K562 (cell line): ENCODE results near the gene PIGV. TPM values are rescaled to one million over a fixed set of nuclear protein-coding genes. Genes with fewer than 3 reads are reported as not detected.

Experiments used
- KLF6 ChIP-seq: fragments of 250-450 bp; sonication (Bioruptor Pico); IDR thresholded peaks from 2 replicates; pipeline ENCODE4 v1.4.0; 2020; ENCODE audit warnings: mild to moderate bottlenecking, moderate library complexity, borderline replicate concordance
- MECOM ChIP-seq: fragments of 250-450 bp; sonication (Bioruptor Pico); IDR thresholded peaks from 2 replicates; pipeline ENCODE4 v1.8.0; 2022; ENCODE audit warnings: inconsistent platforms
- SAFB ChIP-seq: fragments of 200-400 bp; formaldehyde crosslinking; IDR thresholded peaks from 2 replicates; pipeline ENCODE4 v1.6.1; 2017; ENCODE audit warnings: low read depth, low read length, borderline replicate concordance
- TCFL5 ChIP-seq: fragments of 250-450 bp; sonication (Bioruptor Pico); conservative IDR thresholded peaks from 2 replicates; pipeline ENCODE4 v1.6.1; 2021; ENCODE audit warnings: mild to moderate bottlenecking, moderate library complexity, matching md5 sums
- ZNF408 ChIP-seq: fragments of 250-450 bp; sonication (Bioruptor Pico); IDR thresholded peaks from 2 replicates; pipeline ENCODE4 v1.4.0; 2020; ENCODE audit warnings: low read depth, mild to moderate bottlenecking, moderate library complexity
- ZNF584 ChIP-seq: fragments of 200-800 bp; sonication (Bioruptor generic); IDR thresholded peaks from 2 replicates; pipeline ENCODE4 v1.6.1; 2016; ENCODE audit warnings: low read depth, mild to moderate bottlenecking, missing genetic modification characterization, missing compliant biosample characterization
- polyA plus RNA-seq, 8 experiments: library from polyadenylated mRNA; depleted of rRNA in 4 of 8; stranded (reverse) in 5 of 8; unstranded in 3 of 8; fragments of >200 nt; fragmentation: Nextera tagmentation in 2 of 8; fragmentation: Illumina TruSeq in 1 of 8; extraction: Ambion mirVana in 2 of 8; extraction: Trizol in 1 of 8; gene quantifications; 2 replicates each; pipeline versions ENCODE4 v1.2.1 to v1.2.3, GENCODE V29; 2011 to 2014; ENCODE audit warnings: inconsistent platforms in 1 of 8, missing spikeins in 1 of 8
- total RNA-seq, 7 experiments: library from RNA; depleted of rRNA in 6 of 7; stranded (reverse); fragments of >200 nt in 6 of 7; fragmentation: Illumina TruSeq in 2 of 7; extraction: Trizol in 2 of 7; gene quantifications; 2 replicates each; pipeline versions ENCODE4 v1.2.1 to v1.2.3, GENCODE V29; 2011 to 2021; ENCODE audit warnings: low replicate concordance in 1 of 7
- TF ChIP-seq, protein P1 (sequence below), 2 experiments: fragments of 450-650 bp; IDR thresholded peaks; 2 replicates each; pipeline ENCODE4 v1.6.1; 2018; ENCODE audit warnings: mild to moderate bottlenecking in 2 of 2, low read depth in 1 of 2; ENCODE audit not compliant: partially characterized antibody in 2 of 2
- TF ChIP-seq, protein P2 (sequence below): fragments of 200-400 bp; formaldehyde crosslinking; IDR thresholded peaks from 2 replicates; pipeline ENCODE4 v1.6.1; 2017; ENCODE audit warnings: mild to moderate bottlenecking, low read depth, low read length, moderate library complexity
- TF ChIP-seq, protein P3 (sequence below), 2 experiments: fragments of 450-650 bp; formaldehyde crosslinking in 1 of 2; IDR thresholded peaks; 2 replicates each; pipeline versions ENCODE4 v1.4.0 to v1.6.1; 2014 to 2020; ENCODE audit warnings: mild to moderate bottlenecking in 2 of 2, borderline replicate concordance in 1 of 2, low read depth in 1 of 2

PIGV gene
- total and polyA plus RNA-seq, 9 of the 15 experiments (the other 6 are each of a cell fraction or from before 2014, with no cell fraction given) = 8.4 to 21.8 (median 11.7) TPM

DNA sequence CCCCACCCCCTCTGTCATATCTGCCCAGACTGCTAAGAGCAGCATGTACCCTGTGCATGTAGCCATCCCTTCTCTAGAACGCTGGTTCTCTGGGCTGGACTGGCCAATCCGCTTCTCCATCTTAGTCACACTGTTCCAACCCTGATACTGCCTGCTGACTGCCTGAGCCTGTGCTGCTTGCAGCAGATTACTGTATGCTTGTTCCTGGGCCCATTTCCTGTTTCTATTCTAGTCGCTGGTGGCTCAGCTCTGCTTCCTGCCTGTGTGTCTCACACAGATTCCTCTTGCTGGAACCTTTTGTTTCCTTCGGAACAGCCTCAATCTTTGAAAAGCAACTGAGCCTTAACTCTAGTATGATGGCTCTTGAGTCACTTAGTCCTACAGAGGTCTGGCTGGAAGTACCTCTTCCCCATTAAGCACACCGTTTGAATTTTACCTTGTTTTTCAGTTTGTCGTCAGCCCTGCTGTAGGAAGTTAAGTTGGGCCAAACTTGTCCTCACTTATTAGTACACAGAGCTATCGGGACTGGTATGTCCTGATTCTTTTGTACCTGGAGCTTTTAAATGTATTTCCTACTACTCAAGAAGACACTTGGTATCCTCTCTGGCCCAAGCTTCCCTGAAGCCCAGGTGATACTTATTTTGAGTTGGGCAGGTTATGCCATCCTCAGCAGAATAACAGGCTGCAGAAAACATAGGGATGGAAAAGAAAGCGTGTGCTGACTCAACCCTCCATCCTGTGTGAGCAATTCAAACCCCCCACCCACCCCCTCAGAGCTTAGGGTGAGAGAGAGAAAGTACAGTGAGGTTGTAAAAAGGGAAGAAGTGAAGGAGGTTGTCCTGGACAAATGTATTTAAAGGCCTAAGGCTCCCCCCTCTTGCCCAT lies 43.4 kb upstream of the PIGV start (continued):
- TF ChIP-seq, protein P1, sequence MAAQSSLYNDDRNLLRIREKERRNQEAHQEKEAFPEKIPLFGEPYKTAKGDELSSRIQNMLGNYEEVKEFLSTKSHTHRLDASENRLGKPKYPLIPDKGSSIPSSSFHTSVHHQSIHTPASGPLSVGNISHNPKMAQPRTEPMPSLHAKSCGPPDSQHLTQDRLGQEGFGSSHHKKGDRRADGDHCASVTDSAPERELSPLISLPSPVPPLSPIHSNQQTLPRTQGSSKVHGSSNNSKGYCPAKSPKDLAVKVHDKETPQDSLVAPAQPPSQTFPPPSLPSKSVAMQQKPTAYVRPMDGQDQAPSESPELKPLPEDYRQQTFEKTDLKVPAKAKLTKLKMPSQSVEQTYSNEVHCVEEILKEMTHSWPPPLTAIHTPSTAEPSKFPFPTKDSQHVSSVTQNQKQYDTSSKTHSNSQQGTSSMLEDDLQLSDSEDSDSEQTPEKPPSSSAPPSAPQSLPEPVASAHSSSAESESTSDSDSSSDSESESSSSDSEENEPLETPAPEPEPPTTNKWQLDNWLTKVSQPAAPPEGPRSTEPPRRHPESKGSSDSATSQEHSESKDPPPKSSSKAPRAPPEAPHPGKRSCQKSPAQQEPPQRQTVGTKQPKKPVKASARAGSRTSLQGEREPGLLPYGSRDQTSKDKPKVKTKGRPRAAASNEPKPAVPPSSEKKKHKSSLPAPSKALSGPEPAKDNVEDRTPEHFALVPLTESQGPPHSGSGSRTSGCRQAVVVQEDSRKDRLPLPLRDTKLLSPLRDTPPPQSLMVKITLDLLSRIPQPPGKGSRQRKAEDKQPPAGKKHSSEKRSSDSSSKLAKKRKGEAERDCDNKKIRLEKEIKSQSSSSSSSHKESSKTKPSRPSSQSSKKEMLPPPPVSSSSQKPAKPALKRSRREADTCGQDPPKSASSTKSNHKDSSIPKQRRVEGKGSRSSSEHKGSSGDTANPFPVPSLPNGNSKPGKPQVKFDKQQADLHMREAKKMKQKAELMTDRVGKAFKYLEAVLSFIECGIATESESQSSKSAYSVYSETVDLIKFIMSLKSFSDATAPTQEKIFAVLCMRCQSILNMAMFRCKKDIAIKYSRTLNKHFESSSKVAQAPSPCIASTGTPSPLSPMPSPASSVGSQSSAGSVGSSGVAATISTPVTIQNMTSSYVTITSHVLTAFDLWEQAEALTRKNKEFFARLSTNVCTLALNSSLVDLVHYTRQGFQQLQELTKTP (IDR thresholded peaks at IDR 0.05; ENCODE audit: low read depth in 1 of 2, partially characterized antibody in 2 of 2) = peak; percentile 38 to 86
- no peak for TF ChIP-seq KLF6 (CRISPR knock-in tag)
- TF ChIP-seq ZNF408 (CRISPR knock-in tag) = no peak
- no peak for TF ChIP-seq ZNF584 (CRISPR knock-in tag)
- TF ChIP-seq, protein P2, sequence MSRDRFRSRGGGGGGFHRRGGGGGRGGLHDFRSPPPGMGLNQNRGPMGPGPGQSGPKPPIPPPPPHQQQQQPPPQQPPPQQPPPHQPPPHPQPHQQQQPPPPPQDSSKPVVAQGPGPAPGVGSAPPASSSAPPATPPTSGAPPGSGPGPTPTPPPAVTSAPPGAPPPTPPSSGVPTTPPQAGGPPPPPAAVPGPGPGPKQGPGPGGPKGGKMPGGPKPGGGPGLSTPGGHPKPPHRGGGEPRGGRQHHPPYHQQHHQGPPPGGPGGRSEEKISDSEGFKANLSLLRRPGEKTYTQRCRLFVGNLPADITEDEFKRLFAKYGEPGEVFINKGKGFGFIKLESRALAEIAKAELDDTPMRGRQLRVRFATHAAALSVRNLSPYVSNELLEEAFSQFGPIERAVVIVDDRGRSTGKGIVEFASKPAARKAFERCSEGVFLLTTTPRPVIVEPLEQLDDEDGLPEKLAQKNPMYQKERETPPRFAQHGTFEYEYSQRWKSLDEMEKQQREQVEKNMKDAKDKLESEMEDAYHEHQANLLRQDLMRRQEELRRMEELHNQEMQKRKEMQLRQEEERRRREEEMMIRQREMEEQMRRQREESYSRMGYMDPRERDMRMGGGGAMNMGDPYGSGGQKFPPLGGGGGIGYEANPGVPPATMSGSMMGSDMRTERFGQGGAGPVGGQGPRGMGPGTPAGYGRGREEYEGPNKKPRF = no peak
- no peak for TF ChIP-seq TCFL5
- TF ChIP-seq SAFB = no peak
- no peak for TF ChIP-seq MECOM
- TF ChIP-seq, protein P3, sequence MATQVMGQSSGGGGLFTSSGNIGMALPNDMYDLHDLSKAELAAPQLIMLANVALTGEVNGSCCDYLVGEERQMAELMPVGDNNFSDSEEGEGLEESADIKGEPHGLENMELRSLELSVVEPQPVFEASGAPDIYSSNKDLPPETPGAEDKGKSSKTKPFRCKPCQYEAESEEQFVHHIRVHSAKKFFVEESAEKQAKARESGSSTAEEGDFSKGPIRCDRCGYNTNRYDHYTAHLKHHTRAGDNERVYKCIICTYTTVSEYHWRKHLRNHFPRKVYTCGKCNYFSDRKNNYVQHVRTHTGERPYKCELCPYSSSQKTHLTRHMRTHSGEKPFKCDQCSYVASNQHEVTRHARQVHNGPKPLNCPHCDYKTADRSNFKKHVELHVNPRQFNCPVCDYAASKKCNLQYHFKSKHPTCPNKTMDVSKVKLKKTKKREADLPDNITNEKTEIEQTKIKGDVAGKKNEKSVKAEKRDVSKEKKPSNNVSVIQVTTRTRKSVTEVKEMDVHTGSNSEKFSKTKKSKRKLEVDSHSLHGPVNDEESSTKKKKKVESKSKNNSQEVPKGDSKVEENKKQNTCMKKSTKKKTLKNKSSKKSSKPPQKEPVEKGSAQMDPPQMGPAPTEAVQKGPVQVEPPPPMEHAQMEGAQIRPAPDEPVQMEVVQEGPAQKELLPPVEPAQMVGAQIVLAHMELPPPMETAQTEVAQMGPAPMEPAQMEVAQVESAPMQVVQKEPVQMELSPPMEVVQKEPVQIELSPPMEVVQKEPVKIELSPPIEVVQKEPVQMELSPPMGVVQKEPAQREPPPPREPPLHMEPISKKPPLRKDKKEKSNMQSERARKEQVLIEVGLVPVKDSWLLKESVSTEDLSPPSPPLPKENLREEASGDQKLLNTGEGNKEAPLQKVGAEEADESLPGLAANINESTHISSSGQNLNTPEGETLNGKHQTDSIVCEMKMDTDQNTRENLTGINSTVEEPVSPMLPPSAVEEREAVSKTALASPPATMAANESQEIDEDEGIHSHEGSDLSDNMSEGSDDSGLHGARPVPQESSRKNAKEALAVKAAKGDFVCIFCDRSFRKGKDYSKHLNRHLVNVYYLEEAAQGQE (IDR thresholded peaks at IDR 0.05; ENCODE audit: borderline replicate concordance) = peak; percentile 41; the same call in 1 of the 2 replicates
- TF ChIP-seq, protein P3 (CRISPR knock-in tag; IDR thresholded peaks at IDR 0.05; ENCODE audit: low read depth) = no peak
